KMS-11 (cell line): Measurements from ENCODE around the gene ZNF526.
A peak's percentile ranks its signal among the peaks of the same experiment; 100 is the strongest.

Experiments used
- H2AFZ ChIP-seq: fragments of 200-600 bp; sonication (generic); 2 replicates; pipeline ENCODE4 v1.6.1; 2016; ENCODE audit warnings: antibody characterized with exemption, mixed run types, low read depth
- H3K27ac ChIP-seq: fragments of 200-600 bp; sonication (generic); 2 replicates; pipeline ENCODE4 v1.6.1; 2016; ENCODE audit warnings: mild to moderate bottlenecking, mixed run types
- H3K27me3 ChIP-seq: fragments of 200-600 bp; sonication (generic); 2 replicates; pipeline ENCODE4 v1.6.1; 2017; ENCODE audit warnings: mild to moderate bottlenecking, low read depth, mixed run types, moderate library complexity; ENCODE audit not compliant: insufficient read depth
- H3K36me3 ChIP-seq: fragments of 200-600 bp; sonication (generic); 2 replicates; pipeline ENCODE4 v1.6.1; 2017; ENCODE audit warnings: mild to moderate bottlenecking, mixed run types; ENCODE audit not compliant: insufficient read depth
- H3K4me1 ChIP-seq: fragments of 200-600 bp; sonication (generic); 2 replicates; pipeline ENCODE4 v1.6.1; 2016; ENCODE audit warnings: mild to moderate bottlenecking, low read depth, mixed run types; ENCODE audit not compliant: poor library complexity, severe bottlenecking
- H3K4me2 ChIP-seq: fragments of 200-600 bp; sonication (generic); 2 replicates; pipeline ENCODE4 v1.7.0; 2016; ENCODE audit warnings: mild to moderate bottlenecking, mixed run types
- H3K4me3 ChIP-seq: fragments of 200-600 bp; sonication (generic); IDR thresholded peaks from 2 replicates; pipeline ENCODE4 v1.6.1; 2017; ENCODE audit warnings: low read depth, low read length, mixed read lengths; ENCODE audit not compliant: insufficient read depth
- H3K79me2 ChIP-seq: fragments of 200-600 bp; sonication (generic); 2 replicates; pipeline ENCODE4 v1.6.1; 2016; ENCODE audit warnings: low read depth, mixed run types; ENCODE audit not compliant: insufficient read depth
- H3K9ac ChIP-seq: fragments of 200-600 bp; sonication (generic); 2 replicates; pipeline ENCODE4 v1.6.1; 2016; ENCODE audit warnings: mild to moderate bottlenecking, mixed run types
- H4K20me1 ChIP-seq: fragments of 200-600 bp; sonication (generic); 2 replicates; pipeline ENCODE4 v1.6.1; 2016; ENCODE audit warnings: mild to moderate bottlenecking, mixed run types; ENCODE audit not compliant: insufficient read depth
- CTCF ChIP-seq: fragments of 200-600 bp; sonication (generic); conservative IDR thresholded peaks from 2 replicates; pipeline ENCODE4 v1.6.1; 2017; ENCODE audit warnings: low read depth, mild to moderate bottlenecking, antibody characterized with exemption, low read length, moderate library complexity, mixed read lengths

ZNF526 gene

DNA sequence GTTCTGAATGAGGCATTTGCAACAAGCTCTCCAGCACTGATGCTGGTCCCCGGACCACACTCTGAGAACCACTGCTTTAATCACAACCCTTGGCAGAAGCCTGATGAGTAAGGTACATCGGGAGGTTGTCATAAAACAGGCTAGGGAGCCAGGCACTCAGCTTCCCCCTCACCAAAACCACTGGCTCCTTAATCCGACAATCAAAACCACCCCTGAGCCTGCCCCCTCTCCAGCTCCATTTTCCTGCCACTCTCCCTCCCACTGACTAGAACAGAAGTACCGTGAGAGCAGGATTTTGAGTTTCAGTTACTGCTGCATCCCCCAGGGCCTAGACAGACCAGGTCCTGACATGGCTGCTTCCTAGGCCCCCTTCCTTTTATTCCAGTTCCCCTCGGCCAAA, 15.1 kb downstream of the ZNF526 start:
- no peak overlapping the region for H3K4me3 ChIP-seq
- TF ChIP-seq CTCF: no peak
- no peak overlapping the region for H3K9ac ChIP-seq
- H3K36me3 ChIP-seq: peaks cover 6% of the 10 kb centered on the region; the same call in 1 of the 2 replicates
- no peak overlapping the region for H3K27ac ChIP-seq
- no peak overlapping the region for H3K4me2 ChIP-seq
- peaks cover 6% of the 10 kb centered on the region; the same call in 1 of the 2 replicates for H3K79me2 ChIP-seq
- no peaks in the 10 kb centered on the region for H3K27me3 ChIP-seq
- peaks cover 6% of the 10 kb centered on the region for H3K4me1 ChIP-seq
- H4K20me1 ChIP-seq: no peaks in the 10 kb centered on the region
- H2AFZ ChIP-seq: no peak overlapping the region

DNA sequence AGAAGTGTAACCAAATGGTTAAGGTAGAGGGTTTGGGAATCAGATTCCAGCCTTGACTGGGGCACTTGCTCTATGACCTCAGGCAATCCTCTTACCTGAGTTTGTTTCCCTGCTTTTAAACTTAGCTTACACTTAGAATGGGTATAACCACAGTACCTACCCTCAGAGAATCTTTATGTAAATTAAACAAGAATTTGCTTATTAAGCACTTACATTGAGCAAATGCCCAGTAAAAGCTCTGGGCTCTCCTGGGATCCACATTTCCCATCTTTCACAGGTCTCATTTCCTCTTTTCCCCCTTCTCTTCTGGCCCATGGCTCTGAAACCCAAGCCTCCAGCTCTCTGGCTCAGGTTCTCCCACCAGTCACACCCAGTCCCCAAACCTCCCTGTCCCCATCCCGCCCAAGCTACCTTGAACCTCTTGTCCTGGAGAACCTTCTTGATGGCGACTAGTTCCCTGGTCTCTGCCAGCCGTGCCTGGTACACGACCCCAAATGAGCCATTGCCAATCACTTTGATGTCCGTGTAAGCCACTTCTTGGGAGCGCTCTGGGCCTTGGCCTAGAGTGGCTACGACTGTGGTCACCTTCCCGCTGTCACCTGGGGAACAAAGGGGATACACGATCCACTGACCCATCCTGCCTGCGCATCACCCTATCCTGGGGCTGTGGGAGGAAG, 19.6 kb downstream of the ZNF526 start:
- Histone ChIP-seq H3K9ac (no peak overlapping the region), H3K79me2 (peaks cover 24% of the 10 kb centered on the region), H3K4me1 (peaks cover 17% of the 10 kb centered on the region), H3K27me3 (no peaks in the 10 kb centered on the region), H3K36me3 (no peaks in the 10 kb centered on the region), H3K4me3 (no peak overlapping the region), H3K27ac (no peak overlapping the region), H3K4me2 (no peak overlapping the region), H2AFZ (no peak overlapping the region), H4K20me1 (no peaks in the 10 kb centered on the region)
- TF ChIP-seq CTCF: no peak

DNA sequence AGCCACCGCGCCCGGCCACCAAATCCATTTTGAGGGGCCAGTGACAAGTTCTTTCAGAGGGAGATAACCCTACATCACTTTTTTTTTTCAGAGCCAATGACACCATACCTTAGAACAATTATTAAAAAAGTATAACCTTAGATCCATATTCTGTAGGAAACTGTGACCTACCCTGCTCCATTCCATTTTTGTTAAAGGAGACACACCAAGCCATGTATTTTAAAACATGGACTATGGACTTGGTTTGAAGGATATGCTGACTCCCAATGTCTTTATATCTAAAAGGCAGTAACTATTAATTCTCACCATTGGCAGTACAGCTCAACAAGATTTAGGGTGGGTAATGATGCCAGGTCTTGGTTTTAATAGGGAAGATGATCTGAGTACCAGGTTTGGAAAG, 21.2 kb downstream of the ZNF526 start:
- Histone ChIP-seq H3K4me3 (no peak overlapping the region), H3K4me2 (peak overlapping the region; percentile 57), H3K27ac (no peak overlapping the region), H3K4me1 (peaks cover 30% of the 10 kb centered on the region), H3K9ac (peak overlapping the region; percentile 72; the same call in 1 of the 2 replicates), H2AFZ (no peak overlapping the region; the same call in 1 of the 2 replicates), H3K79me2 (peaks cover 24% of the 10 kb centered on the region), H3K27me3 (no peaks in the 10 kb centered on the region), H4K20me1 (no peaks in the 10 kb centered on the region), H3K36me3 (no peaks in the 10 kb centered on the region)
- TF ChIP-seq CTCF: no peak

GRCh38 chr19:42242069-42242511, 22.0 kb downstream of the ZNF526 start:
- H3K9ac ChIP-seq: peak overlapping the region; percentile 72
- no peaks in the 10 kb centered on the region for H3K36me3 ChIP-seq
- H3K4me2 ChIP-seq: peak overlapping the region; percentile 57
- peaks cover 24% of the 10 kb centered on the region for H3K79me2 ChIP-seq
- peak overlapping the region; percentile 17; the same call in 1 of the 2 replicates for H3K27ac ChIP-seq
- no peaks in the 10 kb centered on the region for H4K20me1 ChIP-seq
- peak overlapping the region; percentile 31; the same call in 1 of the 2 replicates for H2AFZ ChIP-seq
- H3K4me3 ChIP-seq: no peak overlapping the region
- TF ChIP-seq CTCF: no peak
- no peaks in the 10 kb centered on the region for H3K27me3 ChIP-seq
- peaks cover 38% of the 10 kb centered on the region for H3K4me1 ChIP-seq
